HEK293 (cell line): Measurements from ENCODE around the gene LRRC4C.

Experiments
- CTCF ChIA-PET: fragments of 350-600 bp; formaldehyde crosslinking; extraction: SDS; loops from one replicate; lab custom pipeline; 2021; ENCODE audit warnings: antibody characterized with exemption; lab: Yijun Ruan, JAX
- POLR2A ChIA-PET: fragments of 300-600 bp; formaldehyde crosslinking; extraction: SDS; loops from one replicate; lab custom pipeline; 2020; ENCODE audit warnings: antibody characterized with exemption, inconsistent platforms; lab: Yijun Ruan, JAX
- H3K27ac ChIP-seq: fragments of 200-500 bp; sonication (Bioruptor generic); 2 replicates; pipeline ENCODE4 v1.5.1; 2014; ENCODE audit warnings: low read depth, low read length, control low read depth, inconsistent platforms; ENCODE audit errors: extremely low read depth
- H3K36me3 ChIP-seq, 2 experiments: fragments of 200-500 bp in 1 of 2; sonication (Bioruptor generic) in 1 of 2; 1 replicate in 1 of 2; 2 replicates in 1 of 2; pipeline ENCODE4 v1.5.1; 2014 to 2017; ENCODE audit warnings: inconsistent platforms in 2 of 2, low read length in 2 of 2; ENCODE audit not compliant: control insufficient read depth in 2 of 2, insufficient read depth in 1 of 2
- H3K4me1 ChIP-seq: fragments of 200-500 bp; sonication (Bioruptor generic); 2 replicates; pipeline ENCODE4 v1.5.1; 2014; ENCODE audit warnings: mild to moderate bottlenecking, low read length, inconsistent platforms; ENCODE audit not compliant: control insufficient read depth, insufficient read depth
- H3K4me3 ChIP-seq: 2 replicates; pipeline ENCODE4 v1.5.1; 2011; ENCODE audit warnings: low read depth, mild to moderate bottlenecking, control low read depth, low read length, moderate library complexity
- H3K9me3 ChIP-seq: fragments of 200-500 bp; sonication (Bioruptor generic); 2 replicates; pipeline ENCODE4 v1.5.1; 2014; ENCODE audit warnings: low read depth, low read length, inconsistent platforms; ENCODE audit not compliant: control insufficient read depth, insufficient read depth
- AEBP2 ChIP-seq: fragments of 450-650 bp; formaldehyde crosslinking; IDR thresholded peaks from 2 replicates; pipeline ENCODE4 v1.5.1; 2016; ENCODE audit warnings: missing biosample characterization, missing genetic modification characterization, borderline replicate concordance
- EGR2 ChIP-seq: fragments of 450-650 bp; formaldehyde crosslinking; IDR thresholded peaks from 2 replicates; pipeline ENCODE4 v1.5.1; 2016; ENCODE audit warnings: low read depth, missing biosample characterization, missing genetic modification characterization
- FEZF1 ChIP-seq: fragments of 450-650 bp; formaldehyde crosslinking; IDR thresholded peaks from 2 replicates; pipeline ENCODE4 v1.5.1; 2016; ENCODE audit warnings: missing biosample characterization, missing genetic modification characterization
- GLIS1 ChIP-seq: fragments of 450-650 bp; formaldehyde crosslinking; IDR thresholded peaks from 2 replicates; pipeline ENCODE4 v1.5.1; 2016; ENCODE audit warnings: missing biosample characterization, missing genetic modification characterization
- INSM2 ChIP-seq: fragments of 450-650 bp; formaldehyde crosslinking; IDR thresholded peaks from 2 replicates; pipeline ENCODE4 v1.5.1; 2016; ENCODE audit warnings: missing biosample characterization, missing genetic modification characterization
- KLF9 ChIP-seq: fragments of 450-650 bp; formaldehyde crosslinking; IDR thresholded peaks from 2 replicates; pipeline ENCODE4 v1.5.1; 2016; ENCODE audit warnings: missing biosample characterization, missing genetic modification characterization, low read depth
- SCRT2 ChIP-seq: fragments of 450-650 bp; formaldehyde crosslinking; IDR thresholded peaks from 2 replicates; pipeline ENCODE4 v1.5.1; 2016; ENCODE audit warnings: missing biosample characterization, missing genetic modification characterization
- SP3 ChIP-seq: fragments of 450-650 bp; formaldehyde crosslinking; IDR thresholded peaks from 2 replicates; pipeline ENCODE4 v1.5.1; 2016; ENCODE audit warnings: missing biosample characterization, missing genetic modification characterization
- SP7 ChIP-seq: fragments of 450-650 bp; formaldehyde crosslinking; IDR thresholded peaks from 2 replicates; pipeline ENCODE4 v1.5.1; 2016; ENCODE audit warnings: missing biosample characterization, missing genetic modification characterization
- WT1 ChIP-seq: fragments of 450-650 bp; formaldehyde crosslinking; IDR thresholded peaks from 2 replicates; pipeline ENCODE4 v1.5.1; 2016; ENCODE audit warnings: missing biosample characterization, missing genetic modification characterization
- ZBTB11 ChIP-seq: fragments of 450-650 bp; formaldehyde crosslinking; conservative IDR thresholded peaks from 2 replicates; pipeline ENCODE4 v1.5.1; 2016; ENCODE audit warnings: low read depth, missing biosample characterization, missing genetic modification characterization
- ZBTB44 ChIP-seq: fragments of 450-650 bp; IDR thresholded peaks from 2 replicates; pipeline ENCODE4 v1.5.1; 2018; ENCODE audit warnings: missing biosample characterization, mild to moderate bottlenecking, missing genetic modification characterization
- ZFP37 ChIP-seq: fragments of 450-650 bp; formaldehyde crosslinking; IDR thresholded peaks from 2 replicates; pipeline ENCODE4 v1.5.1; 2016; ENCODE audit warnings: missing biosample characterization, missing genetic modification characterization
- ZFP41 ChIP-seq: fragments of 450-650 bp; formaldehyde crosslinking; IDR thresholded peaks from 2 replicates; pipeline ENCODE4 v1.5.1; 2016; ENCODE audit warnings: missing biosample characterization, missing genetic modification characterization, borderline replicate concordance
- ZNF214 ChIP-seq: fragments of 450-650 bp; formaldehyde crosslinking; IDR thresholded peaks from 2 replicates; pipeline ENCODE4 v1.5.1; 2017; ENCODE audit warnings: missing biosample characterization, mild to moderate bottlenecking, missing genetic modification characterization, borderline replicate concordance
- ZNF248 ChIP-seq: fragments of 450-650 bp; formaldehyde crosslinking; IDR thresholded peaks from 2 replicates; pipeline ENCODE4 v1.5.1; 2017; ENCODE audit warnings: missing biosample characterization, missing genetic modification characterization
- ZNF510 ChIP-seq: fragments of 450-650 bp; formaldehyde crosslinking; IDR thresholded peaks from 2 replicates; pipeline ENCODE4 v1.5.1; 2018; ENCODE audit warnings: mild to moderate bottlenecking, missing genetic modification characterization, missing biosample characterization; ENCODE audit not compliant: insufficient replicate concordance
- ZNF544 ChIP-seq: fragments of 450-650 bp; formaldehyde crosslinking; IDR thresholded peaks from 2 replicates; pipeline ENCODE4 v1.5.0; 2017; ENCODE audit warnings: missing biosample characterization, missing genetic modification characterization
- ZNF76 ChIP-seq: fragments of 450-650 bp; formaldehyde crosslinking; IDR thresholded peaks from 2 replicates; pipeline ENCODE4; 2016; ENCODE audit warnings: low read depth, missing biosample characterization, missing genetic modification characterization, borderline replicate concordance
- ZNF777 ChIP-seq: fragments of 450-650 bp; formaldehyde crosslinking; IDR thresholded peaks from 2 replicates; pipeline ENCODE4 v1.5.1; 2017; ENCODE audit warnings: missing biosample characterization, missing genetic modification characterization, borderline replicate concordance
- ZNF837 ChIP-seq: fragments of 450-650 bp; formaldehyde crosslinking; IDR thresholded peaks from 2 replicates; pipeline ENCODE4 v1.5.1; 2016; ENCODE audit warnings: missing biosample characterization, missing genetic modification characterization

The LRRC4C gene

GRCh38 chr11:41384329-41384728 lies 75.1 kb downstream of the LRRC4C start:
- Histone ChIP-seq H3K27ac (no peak overlapping the region), H3K4me3 (no peak overlapping the region), H3K9me3 (no peaks in the 10 kb centered on the region)
- CTCF ChIA-PET, result no interaction called here
- TF ChIP-seq FEZF1 (tag by site-specific recombination), result no peak
- TF ChIP-seq SP7, result no peak
- TF ChIP-seq ZNF76 (tag by site-specific recombination), result no peak
- no peak for TF ChIP-seq KLF9 (tag by site-specific recombination)
- no peak for TF ChIP-seq INSM2
- no peak for TF ChIP-seq WT1 (tag by site-specific recombination)
- no peak for TF ChIP-seq ZNF214 (tag by site-specific recombination)
- no peak for TF ChIP-seq EGR2 (tag by site-specific recombination)
- TF ChIP-seq ZFP41 (tag by site-specific recombination), result no peak
- no peak for TF ChIP-seq ZNF248 (tag by site-specific recombination)
- TF ChIP-seq, all 188 proteins: peak for 0
- Histone ChIP-seq H3K4me1 (no peaks in the 10 kb centered on the region), H3K36me3 (no peaks in the 10 kb centered on the region)
- POLR2A ChIA-PET, result no interaction called here

- CTCF ChIA-PET, result no interaction called here
- no peak overlapping the region for H3K27ac ChIP-seq
- no peaks in the 10 kb centered on the region for H3K4me1 ChIP-seq
- H3K4me3 ChIP-seq, result no peak overlapping the region
- no peaks in the 10 kb centered on the region for H3K36me3 ChIP-seq
- POLR2A ChIA-PET, result no interaction called here
- no peaks in the 10 kb centered on the region for H3K9me3 ChIP-seq
- no peak for TF ChIP-seq AEBP2 (tag by site-specific recombination)
- TF ChIP-seq ZNF777 (tag by site-specific recombination), result no peak
- no peak for TF ChIP-seq ZBTB11 (tag by site-specific recombination)
- TF ChIP-seq ZNF837 (tag by site-specific recombination), result no peak
- no peak for TF ChIP-seq GLIS1 (tag by site-specific recombination)
- TF ChIP-seq SCRT2 (tag by site-specific recombination), result no peak
- TF ChIP-seq ZNF510 (tag by site-specific recombination), result no peak
- TF ChIP-seq ZFP37 (tag by site-specific recombination), result no peak
- no peak for TF ChIP-seq ZNF544 (tag by site-specific recombination)
- TF ChIP-seq SP3 (tag by site-specific recombination), result no peak
- TF ChIP-seq SP7, result no peak
- no peak for TF ChIP-seq ZBTB44 (tag by site-specific recombination)
Measured at GRCh38 chr11:41383768-41384167, 75.7 kb downstream of the LRRC4C start.
